Prostate gland (tissue), 2 donors: Measurements from ENCODE around the gene RPP38. TPM values are rescaled to one million over a fixed set of nuclear protein-coding genes. Genes with fewer than 3 reads are reported as not detected.

Experiments
- DNase-seq: peaks from one replicate; pipeline ENCODE4 v3.0.0-alpha.2; 2019; ENCODE audit warnings: low spot score
- H3K27ac ChIP-seq, 2 donors: fragments of 200-600 bp; sonication (generic); 2 replicates each; pipeline ENCODE4 v1.5.1; 2017 to 2019
- H3K27me3 ChIP-seq: fragments of 200-600 bp; sonication (generic); replicated peaks from 2 replicates; pipeline ENCODE4 v1.5.1; 2019; ENCODE audit not compliant: insufficient read depth
- H3K36me3 ChIP-seq, 2 donors: fragments of 200-600 bp; sonication (generic); 1 replicate in 1 of 2; 2 replicates in 1 of 2; pipeline versions ENCODE4 v1.5.1 to v1.8.1; 2017 to 2019
- H3K4me1 ChIP-seq: fragments of 200-600 bp; sonication (generic); replicated peaks from 2 replicates; pipeline ENCODE4 v1.5.1; 2019
- H3K4me3 ChIP-seq, 2 donors: fragments of 200-600 bp; sonication (generic); 2 replicates each; pipeline ENCODE4 v1.5.1; 2017 to 2019
- H3K9me3 ChIP-seq: fragments of 200-600 bp; sonication (generic); 2 replicates; pipeline ENCODE4 v1.5.1; 2017
- CTCF ChIP-seq, 4 experiments: fragments of 200-600 bp in 2 of 4; fragments of 450-650 bp in 2 of 4; sonication (generic) in 2 of 4; IDR thresholded peaks; 1 replicate in 3 of 4; 2 replicates in 1 of 4; pipeline ENCODE4 v1.5.1; 2016 to 2019; ENCODE audit warnings: antibody characterized with exemption in 4 of 4, mild to moderate bottlenecking in 2 of 4, moderate library complexity in 2 of 4
- POLR2A ChIP-seq: fragments of 450-650 bp; IDR thresholded peaks from one replicate; pipeline ENCODE4 v1.6.1; 2016; ENCODE audit warnings: antibody characterized with exemption, mild to moderate bottlenecking
- POLR2AphosphoS5 ChIP-seq: sonication (generic); formaldehyde crosslinking; IDR thresholded peaks from one replicate; pipeline ENCODE4 v1.6.1; 2017; ENCODE audit warnings: antibody characterized with exemption
- WGBS: methylation state at CpG from one replicate; pipeline ENCODE4 v1.1.5; 2018; 5-methylcytosine and 5-hydroxymethylcytosine counted together
- intact Hi-C: fragments of 100-400 bp; cut with DNase I; formaldehyde crosslinking; loops from one replicate; pipeline ENCODE4 v1.14.2; 2022
- total RNA-seq, 2 donors: library from RNA; depleted of rRNA; stranded (reverse); fragments of >200 nt; gene quantifications; one replicate each; pipeline ENCODE4 v1.1.0, GENCODE V29; 2016

Gene RPP38
- total RNA-seq, 2 donors from 2014 or later, result 17.5 to 20.9 TPM

GRCh38 chr10:15059914-15060313, 37.2 kb upstream of the RPP38 start:
- WGBS, result 80% methylated on average over 4 of the region's 4 CpGs
- Histone ChIP-seq H3K4me3 (no peak overlapping the region), H3K27me3 (no peaks in the 10 kb centered on the region), H3K27ac (no peak overlapping the region), H3K36me3 (no peaks in the 10 kb centered on the region), H3K9me3 (no peaks in the 10 kb centered on the region), H3K4me1 (no peaks in the 10 kb centered on the region)
- no peak for DNase-seq
- intact Hi-C loops, result no loop called here
- TF ChIP-seq POLR2A (no peak), POLR2AphosphoS5 (no peak), CTCF (IDR thresholded peaks at IDR 0.05) (no peak)

GRCh38 chr10:15060638-15061037, 36.5 kb upstream of the RPP38 start:
- H3K27me3 ChIP-seq, result no peaks in the 10 kb centered on the region
- no peak overlapping the region for H3K4me3 ChIP-seq
- WGBS, result 94% methylated on average over 2 of the region's 2 CpGs
- TF ChIP-seq POLR2AphosphoS5 (no peak), CTCF (IDR thresholded peaks at IDR 0.05) (no peak), POLR2A (no peak)
- no peaks in the 10 kb centered on the region for H3K9me3 ChIP-seq
- intact Hi-C loops, result no loop called here
- H3K4me1 ChIP-seq, result no peaks in the 10 kb centered on the region
- no peak overlapping the region for H3K27ac ChIP-seq
- no peaks in the 10 kb centered on the region for H3K36me3 ChIP-seq
- no peak for DNase-seq

- Histone ChIP-seq H3K4me3 (no peak overlapping the region), H3K4me1 (no peaks in the 10 kb centered on the region), H3K27ac (no peak overlapping the region), H3K27me3 (no peaks in the 10 kb centered on the region), H3K9me3 (no peaks in the 10 kb centered on the region), H3K36me3 (no peaks in the 10 kb centered on the region)
- no peak for DNase-seq
- intact Hi-C loops, result no loop called here
- 93% methylated on average over 5 of the region's 5 CpGs for WGBS
- TF ChIP-seq CTCF (IDR thresholded peaks at IDR 0.05) (no peak), POLR2A (no peak), POLR2AphosphoS5 (no peak)
Observed at GRCh38 chr10:15067154-15067553, 30.0 kb upstream of the RPP38 start.

DNA sequence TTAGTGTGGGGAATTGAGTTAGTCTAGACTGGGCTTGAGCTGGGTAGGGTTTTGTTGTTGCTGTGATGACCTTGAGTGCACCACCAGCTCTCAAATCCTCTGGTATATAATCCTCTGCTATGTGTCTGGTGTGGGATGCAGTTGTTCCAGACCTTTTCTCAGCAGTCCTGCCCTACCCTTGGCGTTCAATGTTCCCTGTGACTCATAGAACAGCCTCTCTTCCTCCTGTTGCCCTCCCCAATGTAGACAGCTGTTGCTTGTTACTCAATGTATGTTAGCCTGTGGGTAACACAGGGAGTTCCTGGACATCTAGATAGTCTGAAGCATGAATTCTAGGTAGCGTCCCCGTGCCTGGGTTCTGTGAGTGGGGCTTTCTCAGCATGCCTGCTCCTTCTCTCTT, 28.4 kb upstream of the RPP38 start:
- H3K4me3 ChIP-seq, result no peak overlapping the region
- H3K36me3 ChIP-seq, result no peaks in the 10 kb centered on the region
- no peak overlapping the region for H3K27ac ChIP-seq
- H3K9me3 ChIP-seq, result no peaks in the 10 kb centered on the region
- no peak for TF ChIP-seq CTCF (IDR thresholded peaks at IDR 0.05)
- no peak for TF ChIP-seq POLR2A
- H3K4me1 ChIP-seq, result no peaks in the 10 kb centered on the region
- 81% methylated on average over 3 of the region's 3 CpGs for WGBS
- no peaks in the 10 kb centered on the region for H3K27me3 ChIP-seq
- intact Hi-C loops, result no loop called here
- no peak for DNase-seq

- Histone ChIP-seq H3K4me1 (no peaks in the 10 kb centered on the region), H3K27me3 (no peaks in the 10 kb centered on the region), H3K9me3 (no peaks in the 10 kb centered on the region), H3K27ac (no peak overlapping the region), H3K4me3 (no peak overlapping the region), H3K36me3 (no peaks in the 10 kb centered on the region)
- intact Hi-C loops, result no loop called here
- TF ChIP-seq POLR2A, result no peak
- TF ChIP-seq CTCF (IDR thresholded peaks at IDR 0.05), result no peak
- no peak for TF ChIP-seq POLR2AphosphoS5
- WGBS, result 74% methylated on average over 4 of the region's 4 CpGs
- no peak for DNase-seq
Observed at GRCh38 chr10:15069230-15069629, 27.9 kb upstream of the RPP38 start.
